ENCODE measurements around the gene HCN3.

- no peak for TF ChIP-seq CTCF (IDR thresholded peaks at IDR 0.05)
- no peak for TF ChIP-seq POLR2A (IDR thresholded peaks at IDR 0.05)
- TF ChIP-seq POLR2AphosphoS5 (IDR thresholded peaks at IDR 0.05) = no peak
Observed at GRCh38 chr1:155300024-155300423, 22.8 kb downstream of the HCN3 start.
